H1 (cell line): ENCODE data around the gene DPP4. TPM values are rescaled to one million over a fixed set of nuclear protein-coding genes. Genes with fewer than 3 reads are reported as not detected.

ENCODE experiments used
- CHD1 ChIP-seq: IDR thresholded peaks from 2 replicates; pipeline ENCODE4 v1.6.1; 2012; ENCODE audit warnings: low read depth, low read length, improper control_type of control experiment
- EZH2 ChIP-seq: fragments of 200-600 bp; sonication (generic); IDR thresholded peaks from 2 replicates; pipeline ENCODE4 v1.7.1; 2012; ENCODE audit warnings: low read depth, mild to moderate bottlenecking, moderate library complexity, low read length, inconsistent platforms; ENCODE audit not compliant: severe bottlenecking
- JUN ChIP-seq: IDR thresholded peaks from 2 replicates; pipeline ENCODE4 v1.6.1; 2011; ENCODE audit warnings: low read depth, mild to moderate bottlenecking, improper control_type of control experiment, low read length
- PHF8 ChIP-seq: fragments of 200-600 bp; sonication (generic); conservative IDR thresholded peaks from 2 replicates; pipeline ENCODE4 v1.7.1; 2012; ENCODE audit warnings: low read depth, mild to moderate bottlenecking, inconsistent platforms, low read length, moderate library complexity
- SUZ12 ChIP-seq: fragments of 200-600 bp; sonication (generic); IDR thresholded peaks from 2 replicates; pipeline ENCODE4 v1.6.1; 2012; ENCODE audit warnings: mild to moderate bottlenecking, inconsistent platforms, low read length, moderate library complexity, mixed read lengths
- polyA plus RNA-seq, 7 experiments: library from polyadenylated mRNA; depleted of rRNA in 3 of 7; stranded (reverse) in 5 of 7; unstranded in 2 of 7; fragments of >200 nt in 5 of 7; fragments of 200-250 nt in 2 of 7; gene quantifications; 1 replicate in 5 of 7; 2 replicates in 1 of 7; 4 replicates in 1 of 7; pipeline versions ENCODE4 v1.2.1 to v1.2.3, GENCODE V29; 2011 to 2013; ENCODE audit warnings: missing spikeins in 2 of 7, mixed read lengths in 2 of 7
- total RNA-seq: library from RNA; stranded (reverse); fragmentation: NEBNext Ultra II Directional; extraction: Animal tissue kit (Norgen Biotek cat#: 25700); gene quantifications from 2 replicates; pipeline ENCODE4 v1.2.1, GENCODE V29; 2021

DPP4 gene
- total and polyA plus RNA-seq, 2 of the 8 experiments (the other 6 are each of a cell fraction or from before 2014, with no cell fraction given) = 1.3 to 3.1 TPM

DNA sequence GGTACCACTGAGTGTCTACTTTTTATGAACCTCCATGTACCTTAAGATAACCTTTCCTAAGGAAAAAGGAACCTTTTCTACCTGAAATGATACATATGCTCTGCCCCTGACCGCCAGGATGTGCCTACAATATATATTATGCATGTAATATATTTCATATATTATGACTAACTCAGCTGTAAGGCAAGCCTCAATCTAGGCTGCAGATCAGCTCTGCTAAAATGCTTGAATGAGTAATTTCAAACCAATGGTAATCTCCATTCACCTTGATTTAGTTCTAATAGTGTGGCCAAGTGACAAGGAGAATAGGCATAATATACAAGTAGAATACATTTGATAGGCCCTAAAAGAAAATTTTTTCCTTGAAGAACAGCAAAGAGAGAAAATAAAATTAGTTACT is 101.8 kb downstream of the DPP4 start (continued):
- TF ChIP-seq PHF8 (no peak), JUN (no peak), SUZ12 (no peak), CHD1 (no peak), EZH2 (no peak)
